GM12891 (cell line): ENCODE data around the gene ASB7. TPM values are rescaled to one million over a fixed set of nuclear protein-coding genes. Genes with fewer than 3 reads are reported as not detected.

ENCODE experiments used
- DNase-seq: peaks from one replicate; pipeline ENCODE4 v3.0.0; 2011; ENCODE audit warnings: low spot score; ENCODE audit not compliant: insufficient read length
- FAIRE-seq: peaks from 2 replicates; lab custom pipeline; 2011; peaks lifted over from hg19 to GRCh38; lab: Jason Lieb, UNC
- PAX5 ChIP-seq: IDR thresholded peaks from 2 replicates; pipeline ENCODE4 v1.6.1; 2011; ENCODE audit warnings: low read length, moderate library complexity, mild to moderate bottlenecking; ENCODE audit not compliant: insufficient read depth, severe bottlenecking
- POLR2A ChIP-seq: IDR thresholded peaks from 2 replicates; pipeline ENCODE4 v1.6.1; 2011; ENCODE audit warnings: low read depth, low read length, control low read depth
- POLR2AphosphoS5 ChIP-seq: IDR thresholded peaks from 2 replicates; pipeline ENCODE4 v1.6.1; 2011; ENCODE audit warnings: low read depth, low read length, control low read depth
- POU2F2 ChIP-seq: IDR thresholded peaks from 2 replicates; pipeline ENCODE4 v1.6.1; 2011; ENCODE audit warnings: low read depth, mild to moderate bottlenecking, control low read depth, low read length, moderate library complexity
- SPI1 ChIP-seq: IDR thresholded peaks from 2 replicates; pipeline ENCODE4 v1.6.1; 2011; ENCODE audit warnings: low read depth, low read length, control low read depth
- TAF1 ChIP-seq: IDR thresholded peaks from 2 replicates; pipeline ENCODE4 v1.6.1; 2011; ENCODE audit warnings: low read depth, low read length, control low read depth
- polyA plus RNA-seq: library from polyadenylated mRNA; unstranded; fragments of >200 nt; gene quantifications from one replicate; pipeline ENCODE4 v1.2.1, GENCODE V29; 2012; ENCODE audit warnings: low read depth, missing spikeins, inconsistent platforms; ENCODE audit not compliant: missing spikeins

The ASB7 gene, protein sequence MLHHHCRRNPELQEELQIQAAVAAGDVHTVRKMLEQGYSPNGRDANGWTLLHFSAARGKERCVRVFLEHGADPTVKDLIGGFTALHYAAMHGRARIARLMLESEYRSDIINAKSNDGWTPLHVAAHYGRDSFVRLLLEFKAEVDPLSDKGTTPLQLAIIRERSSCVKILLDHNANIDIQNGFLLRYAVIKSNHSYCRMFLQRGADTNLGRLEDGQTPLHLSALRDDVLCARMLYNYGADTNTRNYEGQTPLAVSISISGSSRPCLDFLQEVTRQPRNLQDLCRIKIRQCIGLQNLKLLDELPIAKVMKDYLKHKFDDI
- 5.9 TPM for polyA plus RNA-seq

DNA sequence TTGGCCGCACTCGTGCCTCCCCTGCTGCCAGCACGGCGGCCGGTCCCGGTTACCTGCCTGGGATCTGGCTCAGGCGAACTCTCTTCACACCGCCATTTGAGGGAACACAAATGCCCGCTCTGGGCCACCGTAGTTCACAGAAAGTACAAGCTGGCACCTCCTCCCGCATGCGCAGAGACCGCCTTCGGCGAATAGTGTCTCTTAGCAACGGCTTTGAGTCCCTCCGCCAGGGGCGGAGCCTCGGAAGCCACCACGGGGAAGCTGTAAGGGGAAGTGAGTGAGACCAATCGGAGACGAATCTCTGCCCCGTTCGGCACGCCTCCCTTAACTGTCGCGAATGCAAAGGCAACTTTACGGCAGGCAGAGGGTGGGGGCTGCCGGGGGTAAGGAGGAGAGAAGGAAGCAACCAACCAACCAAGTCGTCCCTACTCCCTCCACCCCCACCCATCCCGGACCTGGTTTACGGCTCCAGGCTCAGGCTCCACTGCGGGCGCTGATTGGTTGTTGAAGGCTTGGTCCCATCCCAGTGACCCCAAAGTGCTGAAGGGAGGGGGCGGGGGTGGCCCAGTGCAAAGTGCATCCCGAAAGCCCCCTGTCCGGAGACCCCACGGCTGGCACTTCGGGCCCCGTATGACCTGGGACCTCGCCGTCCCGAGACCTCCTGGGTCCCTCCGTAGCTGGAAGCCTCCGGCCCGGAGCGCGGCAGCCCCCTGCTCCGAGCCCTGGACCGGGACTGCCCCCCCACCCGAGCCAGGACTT is at the start of gene ASB7, which contains the start of gene LINS1:
Gene ASB7 (plus strand): TSS at position 526 of the 759 bp plus-strand sequence. CDS start 9,628 bp downstream, outside the sequence.
Gene LINS1 (minus strand): TSS at position 121 of the 759 bp plus-strand sequence. CDS start 21,342 bp downstream, outside the sequence.
- FAIRE-seq = peak; percentile 99
- peak; percentile 34; the same call in 1 of the 2 replicates for TF ChIP-seq TAF1
- no peak for TF ChIP-seq PAX5
- TF ChIP-seq SPI1 = peak; percentile 94
- TF ChIP-seq POLR2A = peak; percentile 25; the same call in 1 of the 2 replicates

DNA sequence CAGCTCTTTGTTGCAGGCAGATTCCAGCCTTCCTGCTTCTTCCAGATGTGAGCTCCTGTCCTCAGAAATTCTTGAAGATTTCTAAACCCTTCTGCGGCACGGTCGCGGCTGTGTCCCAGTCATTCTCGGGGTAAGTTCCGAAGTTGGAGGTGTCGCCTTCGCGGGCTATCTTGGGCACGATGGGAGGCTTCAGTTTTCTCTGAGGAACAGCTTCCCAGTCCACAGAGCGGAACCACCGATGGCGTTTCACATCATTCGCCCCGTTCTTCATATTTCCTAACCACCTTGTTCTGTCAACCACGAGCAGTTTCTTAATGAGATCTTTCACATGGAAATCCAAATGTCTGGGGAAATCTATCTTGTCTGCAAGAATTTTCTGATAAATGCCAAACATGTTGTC is 48.9 kb upstream of the ASB7 start:
- no peak for DNase-seq
- FAIRE-seq = no peak
- TF ChIP-seq PAX5 (no peak), POLR2AphosphoS5 (no peak), TAF1 (no peak), POU2F2 (no peak), SPI1 (no peak), POLR2A (no peak)

More for the DNA sequence above, at the start of gene ASB7, which contains the start of gene LINS1:
- peak; percentile 77 for DNase-seq

DNA sequence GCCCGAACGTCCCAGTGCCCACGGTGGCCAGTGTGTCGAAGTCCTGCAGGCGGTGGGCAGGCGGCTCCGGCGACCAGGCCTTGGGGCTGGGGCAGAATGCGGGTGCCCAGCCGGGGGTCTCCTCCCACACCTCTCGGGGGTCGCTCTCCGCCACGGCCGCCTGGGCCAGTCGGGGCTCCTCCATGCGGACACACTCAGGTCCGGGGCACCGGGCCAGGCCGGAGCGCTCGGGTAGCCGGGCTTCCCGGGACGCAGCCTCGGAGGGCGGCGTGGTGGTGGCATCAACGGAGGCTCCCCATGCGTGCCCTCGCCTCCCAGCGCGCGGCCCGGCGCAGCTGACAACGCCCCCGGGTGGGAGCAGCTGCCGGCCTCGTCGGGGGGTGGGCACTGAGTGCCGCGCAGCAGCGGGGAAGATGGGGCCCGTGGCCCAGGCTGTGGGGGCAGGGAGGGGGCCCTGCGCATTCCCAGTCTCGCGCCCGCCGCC is 43.6 kb upstream of the ASB7 start:
- DNase-seq (no peak), FAIRE-seq (no peak)
- no peak for TF ChIP-seq POU2F2
- TF ChIP-seq TAF1 = no peak
- TF ChIP-seq PAX5 = no peak
- no peak for TF ChIP-seq POLR2A

DNA sequence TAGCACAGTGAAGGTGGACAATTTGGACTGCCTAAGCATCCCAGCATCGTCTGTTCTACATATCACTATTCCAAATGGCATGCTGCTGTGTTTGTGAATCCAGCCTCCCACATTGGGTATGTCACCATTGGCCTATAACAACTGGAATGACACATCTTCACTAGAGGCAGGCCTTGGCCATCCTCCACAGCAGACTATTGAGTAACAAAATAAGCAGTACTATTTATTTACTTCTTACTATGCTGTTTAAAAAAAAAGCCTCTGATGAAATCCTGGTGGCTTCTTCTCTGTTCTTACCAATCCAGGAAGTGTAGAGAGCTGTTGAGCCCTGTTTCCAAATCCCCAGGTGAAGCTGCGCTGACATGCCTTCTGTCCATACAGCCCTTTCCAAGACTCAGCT is 43.1 kb upstream of the ASB7 start:
- FAIRE-seq (no peak), DNase-seq (no peak)
- TF ChIP-seq POLR2AphosphoS5 = no peak
- no peak for TF ChIP-seq SPI1
- TF ChIP-seq POU2F2 = no peak
- TF ChIP-seq TAF1 = no peak
- no peak for TF ChIP-seq POLR2A
- TF ChIP-seq PAX5 = no peak

DNA sequence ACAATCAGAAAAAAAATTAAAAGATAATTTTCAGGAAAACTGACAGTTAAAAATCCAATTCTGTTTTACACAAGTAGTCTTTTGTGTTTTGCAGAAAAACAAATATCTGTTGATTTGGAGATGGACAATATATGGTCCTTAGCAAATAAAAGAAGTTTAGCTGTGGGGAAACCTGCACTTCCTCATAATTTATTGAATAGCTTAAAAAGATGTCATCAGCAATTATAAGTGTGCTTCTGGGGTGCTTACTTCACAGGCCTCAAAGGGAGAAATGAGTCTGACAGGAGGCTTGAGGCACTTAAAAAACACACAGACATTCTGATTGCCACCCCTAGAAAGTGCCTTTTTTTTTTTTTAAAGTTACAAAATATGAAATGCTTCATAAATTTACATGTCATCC is 42.1 kb upstream of the ASB7 start:
- no peak for FAIRE-seq

DNA sequence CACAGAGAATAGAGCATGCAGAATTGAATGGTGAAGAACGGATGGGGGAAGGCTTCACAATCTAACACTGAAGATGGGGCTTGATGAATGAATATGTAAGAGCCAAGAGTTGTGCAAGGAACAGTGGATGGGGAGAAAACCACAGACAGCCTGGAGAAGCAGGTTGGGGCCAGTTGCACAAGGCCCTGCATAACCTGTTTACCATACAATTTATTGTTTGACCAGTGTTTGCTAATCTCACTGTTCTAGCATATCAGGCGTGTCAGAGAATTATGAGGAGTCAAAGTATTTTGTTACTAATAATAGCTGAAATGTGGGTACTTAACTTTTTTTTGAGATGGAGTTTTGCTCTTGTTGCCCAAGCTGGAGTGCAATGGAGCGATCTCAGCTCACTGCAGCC is 36.8 kb upstream of the ASB7 start:
- FAIRE-seq = no peak
- no peak for TF ChIP-seq SPI1
- no peak for TF ChIP-seq PAX5
- no peak for TF ChIP-seq POU2F2
- TF ChIP-seq POLR2AphosphoS5 = no peak
- TF ChIP-seq TAF1 = no peak
- no peak for TF ChIP-seq POLR2A
- DNase-seq = no peak

More for the DNA sequence above, 42.1 kb upstream of the ASB7 start:
- 0 out of 2 replicates have a peak, but pooled peaks have one; percentile 4 for TF ChIP-seq SPI1
- TF ChIP-seq POU2F2 = no peak
- DNase-seq = no peak

DNA sequence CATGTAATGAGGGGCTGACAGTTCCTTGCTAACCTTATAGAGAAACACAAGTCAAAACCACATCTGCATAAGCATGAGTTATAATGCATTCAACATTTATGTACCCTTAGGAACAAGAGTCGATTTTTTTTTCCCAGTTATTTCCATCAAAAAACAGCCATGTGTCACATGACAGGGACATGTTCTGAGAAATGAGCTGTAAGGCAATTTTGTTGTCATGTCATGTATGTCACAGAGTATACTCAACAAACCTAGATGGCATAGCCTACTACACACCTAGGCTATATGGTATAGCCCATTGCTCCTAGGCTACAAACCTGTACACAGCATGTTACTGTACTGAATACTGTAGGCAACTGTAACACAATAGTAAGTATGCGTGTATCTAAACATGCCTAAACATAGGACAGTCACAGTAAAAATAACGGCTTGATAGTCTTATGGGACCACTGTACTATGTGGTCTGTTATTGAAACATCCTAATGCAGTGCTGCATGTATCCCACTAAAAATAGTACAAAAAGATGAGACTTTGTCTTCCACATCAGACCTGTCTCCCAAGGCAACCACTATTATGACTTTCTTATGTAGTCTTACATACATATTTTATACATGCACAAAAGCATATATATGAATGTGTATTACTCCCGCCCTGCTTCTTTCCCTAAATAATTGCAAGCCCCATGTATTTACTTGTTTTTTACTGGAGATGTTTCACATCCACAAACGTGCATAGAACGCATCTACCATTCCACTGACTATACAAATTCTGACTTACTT is 35.4 kb upstream of the ASB7 start:
- DNase-seq (no peak), FAIRE-seq (no peak)
- no peak for TF ChIP-seq SPI1

DNA sequence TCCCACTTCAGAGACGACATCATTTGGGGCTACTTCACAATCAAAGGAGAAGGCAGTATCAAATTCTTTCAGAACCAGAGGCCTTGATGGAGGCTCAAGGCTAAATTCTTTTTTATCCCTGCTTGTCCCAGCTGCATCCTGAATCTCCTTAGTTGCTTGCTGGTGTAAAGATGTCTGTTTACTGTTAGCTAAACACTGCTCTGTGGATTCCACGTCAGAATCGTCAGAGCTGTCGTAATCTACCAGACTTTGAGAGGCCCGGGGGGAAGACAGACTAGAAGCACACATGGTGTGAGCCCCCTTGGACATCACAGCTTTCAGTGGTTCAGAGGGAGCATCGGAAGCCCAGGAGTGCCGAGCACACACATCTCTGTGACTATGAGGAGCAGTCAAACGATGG is 33.0 kb upstream of the ASB7 start:
- DNase-seq (no peak), FAIRE-seq (no peak)
- TF ChIP-seq TAF1 (no peak), POU2F2 (no peak), POLR2AphosphoS5 (no peak), POLR2A (no peak), SPI1 (no peak), PAX5 (no peak)

DNA sequence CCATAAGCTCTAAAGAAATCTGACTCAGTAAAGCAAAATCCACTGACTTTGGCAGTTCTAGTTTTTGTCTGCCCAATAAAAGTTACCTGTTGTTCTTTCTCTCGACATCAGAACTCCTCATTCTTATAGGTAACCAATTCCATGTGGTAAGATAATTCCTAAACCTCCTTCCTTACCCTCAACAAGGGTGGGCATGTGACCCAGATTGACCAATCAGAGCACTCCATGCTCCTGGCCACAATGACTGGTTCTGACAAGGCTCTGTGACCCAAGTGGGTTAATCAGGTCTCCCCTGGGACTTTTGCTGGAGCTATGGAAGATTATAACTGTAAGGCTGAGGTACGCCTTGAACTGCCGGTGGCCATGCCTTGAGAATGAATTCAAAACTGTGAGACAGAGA is 32.1 kb upstream of the ASB7 start:
- FAIRE-seq (peak; percentile 43), DNase-seq (no peak)
- TF ChIP-seq PAX5 = no peak
- no peak for TF ChIP-seq SPI1
- TF ChIP-seq POLR2A = no peak
- TF ChIP-seq POLR2AphosphoS5 = no peak
- no peak for TF ChIP-seq POU2F2
- no peak for TF ChIP-seq TAF1

DNA sequence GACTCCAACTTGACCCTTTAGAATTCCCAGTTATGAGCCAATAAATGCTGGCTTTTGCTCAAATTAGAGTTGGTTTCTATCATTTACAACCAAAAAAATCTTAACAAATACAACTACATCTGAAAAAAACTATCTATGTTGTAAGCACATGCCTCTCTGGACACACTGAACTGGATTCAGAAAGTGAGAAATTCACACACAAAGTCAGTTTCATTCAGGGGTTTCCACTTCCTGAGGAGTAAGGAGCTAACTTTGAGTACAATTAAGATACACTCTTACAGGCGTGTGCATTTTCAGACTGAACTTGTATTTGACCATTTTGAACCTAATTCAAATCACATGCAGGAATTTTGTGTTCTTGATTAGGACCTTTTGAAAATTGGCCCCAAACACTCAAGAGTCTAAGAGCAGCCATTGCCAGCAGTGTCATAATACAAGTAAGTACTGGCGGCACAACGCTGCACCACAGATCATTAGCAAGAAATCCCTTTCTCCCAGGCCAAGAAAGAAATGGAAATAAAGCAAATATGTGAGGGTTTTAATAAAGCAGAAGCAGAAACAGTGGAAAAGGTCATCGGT is 31.6 kb upstream of the ASB7 start:
- TF ChIP-seq POLR2A (no peak), PAX5 (no peak), POU2F2 (no peak), TAF1 (no peak), POLR2AphosphoS5 (no peak), SPI1 (no peak)
- FAIRE-seq (peak; percentile 74), DNase-seq (no peak)
